Lower leg skin (tissue), 3 donors: ENCODE results near the gene CA10.

Experiments
- POLR2A ChIP-seq, 2 donors: fragments of 450-650 bp; IDR thresholded peaks; one replicate each; pipeline ENCODE4 v1.6.1; 2016 to 2017; ENCODE audit warnings: antibody characterized with exemption in 2 of 2, mild to moderate bottlenecking in 1 of 2, moderate library complexity in 1 of 2
- TF ChIP-seq, protein P1 (sequence below), 3 donors: fragments of 450-650 bp; IDR thresholded peaks; one replicate each; pipeline ENCODE4 v1.5.1; 2016; ENCODE audit warnings: antibody characterized with exemption in 3 of 3, mild to moderate bottlenecking in 3 of 3, moderate library complexity in 2 of 3

DNA sequence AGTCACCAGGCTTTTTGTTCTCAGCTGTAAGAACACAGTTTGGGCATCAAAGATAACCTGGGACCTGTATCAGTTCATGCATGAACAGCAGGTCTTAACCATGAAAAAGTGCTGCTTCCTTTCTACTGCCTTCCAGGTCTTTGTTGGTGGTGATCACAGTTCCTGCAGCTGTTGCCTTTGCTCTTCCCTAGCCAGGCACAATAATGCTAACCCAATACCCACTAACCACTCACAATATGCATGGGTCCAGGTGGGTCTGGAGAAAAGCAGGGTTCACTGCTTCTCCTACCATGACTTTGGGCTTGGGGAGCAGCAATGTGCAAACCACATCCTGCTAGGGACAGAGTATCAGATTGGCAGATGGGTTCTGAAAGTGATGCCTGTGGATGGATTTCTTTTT, 501.3 kb downstream of the CA10 start:
- TF ChIP-seq, protein P1, sequence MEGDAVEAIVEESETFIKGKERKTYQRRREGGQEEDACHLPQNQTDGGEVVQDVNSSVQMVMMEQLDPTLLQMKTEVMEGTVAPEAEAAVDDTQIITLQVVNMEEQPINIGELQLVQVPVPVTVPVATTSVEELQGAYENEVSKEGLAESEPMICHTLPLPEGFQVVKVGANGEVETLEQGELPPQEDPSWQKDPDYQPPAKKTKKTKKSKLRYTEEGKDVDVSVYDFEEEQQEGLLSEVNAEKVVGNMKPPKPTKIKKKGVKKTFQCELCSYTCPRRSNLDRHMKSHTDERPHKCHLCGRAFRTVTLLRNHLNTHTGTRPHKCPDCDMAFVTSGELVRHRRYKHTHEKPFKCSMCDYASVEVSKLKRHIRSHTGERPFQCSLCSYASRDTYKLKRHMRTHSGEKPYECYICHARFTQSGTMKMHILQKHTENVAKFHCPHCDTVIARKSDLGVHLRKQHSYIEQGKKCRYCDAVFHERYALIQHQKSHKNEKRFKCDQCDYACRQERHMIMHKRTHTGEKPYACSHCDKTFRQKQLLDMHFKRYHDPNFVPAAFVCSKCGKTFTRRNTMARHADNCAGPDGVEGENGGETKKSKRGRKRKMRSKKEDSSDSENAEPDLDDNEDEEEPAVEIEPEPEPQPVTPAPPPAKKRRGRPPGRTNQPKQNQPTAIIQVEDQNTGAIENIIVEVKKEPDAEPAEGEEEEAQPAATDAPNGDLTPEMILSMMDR (IDR thresholded peaks at IDR 0.05): no peak
- no peak for TF ChIP-seq POLR2A (IDR thresholded peaks at IDR 0.05)
